NT2/D1 (cell line): ENCODE measurements around the gene SLFN14.

Experiments used
- SUZ12 ChIP-seq: IDR thresholded peaks from 2 replicates; pipeline ENCODE4 v1.6.1; 2011; ENCODE audit not compliant: insufficient read length, insufficient read depth; ENCODE audit errors: extremely low read depth
- YY1 ChIP-seq: IDR thresholded peaks from 2 replicates; pipeline ENCODE4 v1.6.1; 2011; ENCODE audit not compliant: insufficient read length, insufficient read depth

DNA sequence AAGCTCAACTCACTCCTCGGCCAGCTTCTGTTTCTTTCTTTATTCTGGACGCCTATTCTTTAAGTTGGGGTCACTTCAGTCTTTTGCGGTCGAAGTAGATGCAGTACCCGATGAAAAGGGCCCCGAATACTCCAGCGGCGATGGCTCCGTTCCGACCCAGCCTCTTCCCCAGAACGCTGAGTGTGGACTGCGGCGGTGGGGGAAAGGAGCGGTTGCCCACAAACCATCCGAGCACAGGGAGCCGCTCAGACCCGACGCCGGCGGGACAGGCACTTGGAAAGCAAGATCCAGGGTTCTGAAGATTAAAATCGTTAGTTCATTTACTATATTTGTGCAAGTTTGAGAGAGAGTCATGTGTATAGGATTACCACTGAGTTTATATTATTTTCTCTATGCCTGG, 45.6 kb downstream of the SLFN14 start:
- TF ChIP-seq SUZ12 (no peak), YY1 (no peak)
